HUES48 (cell line): Measurements from ENCODE around the gene NCS1.
A peak's percentile ranks its signal among the peaks of the same experiment; 100 is the strongest.

ENCODE experiments used
- H3K27ac ChIP-seq: one replicate; pipeline ENCODE4 v1.7.0; 2013; ENCODE audit warnings: low read depth, low read length, inconsistent platforms
- H3K27me3 ChIP-seq: 2 replicates; pipeline ENCODE4 v1.6.1; 2013; ENCODE audit warnings: mild to moderate bottlenecking, low read length; ENCODE audit not compliant: control insufficient read depth, insufficient read depth
- H3K36me3 ChIP-seq: 2 replicates; pipeline ENCODE4 v1.6.1; 2013; ENCODE audit warnings: low read length; ENCODE audit not compliant: control insufficient read depth, insufficient read depth
- H3K4me1 ChIP-seq: 2 replicates; pipeline ENCODE4 v1.6.1; 2013; ENCODE audit warnings: mild to moderate bottlenecking, low read length; ENCODE audit not compliant: control insufficient read depth, insufficient read depth
- H3K4me3 ChIP-seq: 2 replicates; pipeline ENCODE4 v1.5.1; 2013; ENCODE audit warnings: mild to moderate bottlenecking, low read depth, low read length
- H3K9ac ChIP-seq: 2 replicates; pipeline ENCODE4 v1.6.1; 2013; ENCODE audit warnings: mild to moderate bottlenecking, low read depth, low read length, moderate library complexity
- H3K9me3 ChIP-seq: 2 replicates; pipeline ENCODE4 v1.6.1; 2013; ENCODE audit warnings: low read length; ENCODE audit not compliant: control insufficient read depth, insufficient read depth

Gene NCS1

DNA sequence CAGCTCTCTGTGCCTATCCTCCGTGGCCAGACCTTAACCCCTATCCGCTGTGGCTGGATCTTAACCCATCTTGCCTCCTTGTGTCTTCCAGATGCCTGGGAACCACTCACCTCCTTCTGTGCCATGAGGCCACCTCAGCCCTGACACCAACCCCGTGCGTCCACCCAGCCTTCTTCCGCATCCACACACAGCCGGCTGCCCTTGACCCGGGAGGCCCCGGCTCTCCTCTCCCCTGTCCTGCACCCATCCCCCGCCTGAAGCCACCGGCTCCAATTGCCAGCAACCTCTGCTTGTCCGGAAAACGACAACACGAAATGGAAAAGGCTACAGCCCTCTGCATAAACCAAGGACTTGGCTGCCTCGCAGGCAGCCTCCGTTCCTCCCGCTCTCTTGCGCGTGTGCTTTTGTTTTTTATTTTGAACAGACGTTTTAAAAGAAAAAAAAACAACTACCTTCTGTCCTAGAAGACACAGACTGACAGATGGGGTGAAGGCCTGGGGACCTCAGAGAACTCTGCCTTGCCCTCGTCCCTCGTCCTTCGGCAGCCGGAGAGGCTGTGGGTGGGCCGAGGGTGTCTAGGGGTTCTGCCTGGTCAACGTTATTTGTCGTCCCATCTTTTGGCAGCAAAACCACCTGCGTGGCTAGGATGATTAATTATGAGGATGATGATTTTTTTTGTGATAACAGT lies 60.8 kb downstream of the NCS1 start:
- Histone ChIP-seq H3K9me3 (no peaks in the 10 kb centered on the region), H3K4me1 (no peaks in the 10 kb centered on the region), H3K9ac (no peak overlapping the region), H3K27ac (no peak overlapping the region), H3K36me3 (peaks cover 19% of the 10 kb centered on the region), H3K27me3 (no peaks in the 10 kb centered on the region), H3K4me3 (no peak overlapping the region)

DNA sequence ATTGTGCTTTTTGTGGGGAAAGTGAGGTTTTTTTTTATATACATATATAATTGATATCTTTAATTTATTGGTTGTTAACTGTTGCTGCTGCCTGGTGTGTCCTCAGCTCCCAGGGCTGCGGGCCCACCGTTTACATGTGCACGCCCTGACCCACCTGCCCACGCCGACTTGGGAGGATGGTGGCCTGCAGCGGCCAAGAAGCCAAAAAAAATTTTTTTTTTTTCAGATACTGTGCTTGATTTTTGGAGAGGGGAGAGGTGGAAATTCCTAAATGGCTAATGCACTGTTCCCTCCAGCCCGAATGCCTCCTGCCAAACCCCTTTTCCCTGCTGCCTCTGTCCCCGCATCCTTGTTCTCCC lies 61.4 kb downstream of the NCS1 start:
- Histone ChIP-seq H3K9ac (no peak overlapping the region), H3K27ac (no peak overlapping the region), H3K27me3 (no peaks in the 10 kb centered on the region), H3K4me1 (no peaks in the 10 kb centered on the region), H3K9me3 (no peaks in the 10 kb centered on the region), H3K36me3 (peaks cover 19% of the 10 kb centered on the region), H3K4me3 (no peak overlapping the region)

DNA sequence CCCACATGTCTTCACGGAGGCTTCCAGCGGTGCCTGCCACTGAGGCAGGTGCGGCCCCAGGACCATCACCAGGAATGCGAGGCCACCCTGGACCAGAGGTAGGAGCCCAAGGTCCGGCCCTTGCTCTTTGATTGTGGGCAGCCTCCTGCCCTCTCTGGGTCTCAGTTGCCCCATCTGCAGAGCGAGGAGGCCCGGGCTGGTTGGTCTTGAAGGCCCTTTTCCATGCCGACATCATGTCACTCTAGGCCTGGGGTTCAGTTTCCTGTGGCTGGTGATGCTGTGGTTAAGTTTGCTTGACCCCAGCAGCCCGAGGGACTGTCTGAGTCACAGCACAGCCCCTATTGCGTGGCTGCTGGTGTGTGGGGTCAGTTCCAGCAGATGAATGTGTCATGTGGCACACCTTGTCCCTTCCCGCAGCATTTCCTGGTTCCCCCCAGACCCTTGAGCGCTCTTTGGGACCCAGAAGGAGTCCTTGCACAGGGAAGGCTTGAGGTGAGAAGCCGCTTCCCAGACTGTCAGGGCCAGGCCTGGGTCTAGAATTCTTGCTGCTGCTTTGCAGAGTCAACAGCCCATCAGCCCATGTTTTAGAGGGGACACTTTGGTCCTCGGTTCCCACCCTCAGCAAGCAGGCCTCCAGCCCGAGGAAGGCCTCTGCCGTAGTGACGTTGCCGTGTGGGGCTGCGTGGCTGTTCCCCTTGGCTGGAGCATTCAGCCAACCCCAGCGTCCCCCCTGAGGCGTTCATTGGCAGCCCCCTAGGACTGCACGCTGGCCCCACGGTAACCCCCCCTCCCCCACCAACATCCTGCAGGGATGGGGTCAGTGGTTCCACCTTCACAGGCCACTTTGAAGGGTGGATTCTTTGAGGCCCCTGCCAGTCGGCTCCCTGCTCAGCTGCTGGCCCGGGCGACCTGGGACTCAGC lies 62.4 kb downstream of the NCS1 start:
- Histone ChIP-seq H3K4me3 (no peak overlapping the region), H3K27ac (no peak overlapping the region), H3K36me3 (peaks cover 19% of the 10 kb centered on the region), H3K9me3 (no peaks in the 10 kb centered on the region), H3K27me3 (no peaks in the 10 kb centered on the region), H3K4me1 (no peaks in the 10 kb centered on the region), H3K9ac (no peak overlapping the region)

DNA sequence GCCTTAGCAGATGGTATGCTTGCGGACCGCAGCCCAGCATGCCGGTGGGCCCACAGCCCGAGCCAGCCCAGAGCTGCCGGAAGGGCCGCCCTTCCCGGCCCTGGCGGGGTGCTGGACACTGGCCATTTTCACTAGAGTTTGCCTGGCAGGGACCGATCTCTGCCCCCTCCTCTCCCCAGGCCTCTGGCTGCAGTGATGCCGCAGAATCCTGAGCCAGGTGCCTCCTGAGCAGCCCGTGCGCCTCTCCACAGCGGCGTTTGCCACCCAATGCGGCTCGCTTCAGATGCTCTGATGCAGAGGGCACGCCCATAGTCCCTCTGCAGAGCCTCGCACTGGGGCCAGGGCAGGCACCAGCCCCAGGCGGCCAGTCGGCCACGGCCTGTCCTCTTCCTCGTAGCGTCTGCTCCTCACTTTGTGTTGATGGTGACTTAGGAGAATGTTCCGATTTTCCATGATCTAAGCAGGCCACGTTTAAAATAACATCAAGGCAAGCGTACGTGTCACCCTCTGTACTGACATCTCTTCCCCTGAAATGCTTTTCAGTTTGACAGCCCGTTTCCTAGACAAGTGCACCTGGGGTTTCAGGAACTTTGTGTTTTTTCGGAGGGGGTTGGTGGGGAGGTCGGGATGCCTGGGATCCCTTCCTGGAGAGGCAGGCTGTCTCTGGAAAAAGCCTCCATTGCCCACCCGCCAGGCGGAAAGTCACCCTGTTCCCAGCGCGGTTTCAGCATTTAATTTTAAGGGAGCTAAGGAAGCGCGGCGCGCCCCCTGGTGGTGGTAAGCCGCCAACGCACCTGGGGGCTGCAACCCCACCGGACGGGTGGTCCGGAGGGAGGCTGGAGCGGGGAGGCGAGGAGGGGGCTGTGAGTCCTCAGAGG lies 63.6 kb downstream of the NCS1 start:
- no peak overlapping the region for H3K4me3 ChIP-seq
- no peaks in the 10 kb centered on the region for H3K9me3 ChIP-seq
- H3K36me3 ChIP-seq: peaks cover 19% of the 10 kb centered on the region
- peaks cover 1% of the 10 kb centered on the region; the same call in 1 of the 2 replicates for H3K4me1 ChIP-seq
- H3K9ac ChIP-seq: no peak overlapping the region
- peak overlapping the region; percentile 5 for H3K27ac ChIP-seq
- H3K27me3 ChIP-seq: no peaks in the 10 kb centered on the region

DNA sequence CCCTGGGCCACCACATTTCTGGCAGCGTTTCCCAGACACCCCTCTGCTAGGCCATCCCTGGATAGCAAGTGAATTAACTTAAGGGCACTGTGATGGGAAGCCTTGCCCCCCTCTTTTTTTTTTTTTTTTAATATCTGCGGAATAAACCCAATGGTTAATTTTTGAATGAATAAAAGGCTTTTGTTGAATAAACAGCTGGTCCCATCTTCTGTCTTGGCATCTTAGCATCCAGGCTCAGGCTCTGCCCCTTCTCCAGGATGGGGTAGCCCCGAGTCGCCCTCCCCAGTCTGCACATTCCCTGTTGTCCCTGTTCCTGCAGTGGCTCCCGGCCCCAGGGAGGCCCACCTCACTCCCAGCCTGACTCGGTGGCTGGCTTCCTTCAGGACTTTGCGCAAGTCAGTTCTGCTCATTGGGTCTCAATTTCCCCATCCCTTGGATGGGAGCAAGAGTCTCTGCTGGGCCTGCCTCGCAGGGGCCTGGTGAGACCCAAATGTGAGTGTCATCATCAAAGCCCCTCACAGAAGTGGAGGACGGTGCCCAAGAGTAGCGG lies 64.3 kb downstream of the NCS1 start:
- peaks cover 4% of the 10 kb centered on the region; the same call in 1 of the 2 replicates for H3K4me1 ChIP-seq
- H3K36me3 ChIP-seq: peaks cover 19% of the 10 kb centered on the region
- H3K9ac ChIP-seq: no peak overlapping the region
- H3K27ac ChIP-seq: no peak overlapping the region
- H3K4me3 ChIP-seq: no peak overlapping the region
- no peaks in the 10 kb centered on the region for H3K9me3 ChIP-seq
- no peaks in the 10 kb centered on the region for H3K27me3 ChIP-seq

DNA sequence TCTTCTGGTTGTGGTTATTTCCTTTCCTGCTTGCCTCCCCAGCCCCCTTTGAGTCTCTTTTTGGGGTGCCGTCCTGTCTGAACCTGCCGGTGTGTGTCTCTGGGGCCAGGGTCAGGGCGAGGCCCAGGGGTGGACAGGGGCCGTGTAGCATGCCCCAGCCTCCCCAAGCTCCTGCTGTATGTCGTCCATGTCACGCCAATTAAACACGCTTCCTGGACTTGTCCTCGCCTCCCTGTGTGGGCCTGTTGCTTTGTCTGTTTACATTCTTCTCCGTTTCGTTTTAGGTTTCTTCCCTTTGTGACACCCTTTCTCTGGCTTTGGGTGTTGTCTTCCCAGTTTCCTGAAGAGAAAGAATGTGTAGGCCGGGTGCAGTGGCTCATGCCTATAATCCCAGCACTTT lies 64.9 kb downstream of the NCS1 start:
- peaks cover 4% of the 10 kb centered on the region; the same call in 1 of the 2 replicates for H3K4me1 ChIP-seq
- H3K9me3 ChIP-seq: no peaks in the 10 kb centered on the region
- peaks cover 19% of the 10 kb centered on the region for H3K36me3 ChIP-seq
- H3K27ac ChIP-seq: no peak overlapping the region
- H3K27me3 ChIP-seq: no peaks in the 10 kb centered on the region
- no peak overlapping the region for H3K4me3 ChIP-seq
- no peak overlapping the region for H3K9ac ChIP-seq

DNA sequence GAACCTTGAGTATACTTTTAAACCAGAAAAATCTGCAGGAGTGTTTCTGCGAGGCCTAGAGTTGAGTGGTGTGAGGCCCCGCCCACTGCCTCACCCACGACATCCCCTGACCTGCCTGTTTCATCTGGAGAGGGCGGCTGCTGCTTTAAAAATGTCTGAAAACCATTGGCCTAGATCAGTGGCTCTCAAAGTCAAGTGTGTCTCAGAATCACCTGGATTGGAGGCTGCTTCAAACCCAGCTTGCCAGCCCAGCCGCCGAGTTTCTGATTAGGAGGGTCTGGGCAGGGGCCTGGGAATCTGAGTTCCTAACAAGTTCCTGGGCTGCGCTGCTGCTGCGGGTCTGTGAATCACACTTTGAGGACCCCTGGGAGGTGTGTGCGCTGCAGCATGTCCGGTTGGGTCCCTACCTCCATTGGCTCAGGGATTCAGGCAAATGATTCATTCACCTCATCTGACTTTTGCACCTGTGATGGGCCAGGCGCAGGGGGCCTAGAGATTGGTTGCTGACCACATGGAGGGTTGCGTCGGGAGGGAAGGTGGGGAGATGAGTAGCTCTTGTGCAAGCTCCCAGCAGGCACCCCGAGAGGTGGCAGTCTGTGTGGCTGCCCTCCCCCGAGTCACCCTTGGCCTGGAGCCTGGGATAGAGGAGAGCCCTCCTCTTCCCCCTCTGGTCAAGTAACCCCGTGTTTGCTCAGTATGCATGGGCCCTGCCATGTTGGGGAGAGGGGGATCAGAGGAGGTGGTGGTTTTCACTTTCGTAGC lies 65.7 kb downstream of the NCS1 start:
- no peak overlapping the region for H3K27ac ChIP-seq
- H3K9ac ChIP-seq: no peak overlapping the region
- peaks cover 7% of the 10 kb centered on the region; the same call in 1 of the 2 replicates for H3K4me1 ChIP-seq
- H3K4me3 ChIP-seq: no peak overlapping the region
- H3K36me3 ChIP-seq: peaks cover 16% of the 10 kb centered on the region
- no peaks in the 10 kb centered on the region for H3K9me3 ChIP-seq
- H3K27me3 ChIP-seq: peaks cover 2% of the 10 kb centered on the region; the same call in 1 of the 2 replicates

DNA sequence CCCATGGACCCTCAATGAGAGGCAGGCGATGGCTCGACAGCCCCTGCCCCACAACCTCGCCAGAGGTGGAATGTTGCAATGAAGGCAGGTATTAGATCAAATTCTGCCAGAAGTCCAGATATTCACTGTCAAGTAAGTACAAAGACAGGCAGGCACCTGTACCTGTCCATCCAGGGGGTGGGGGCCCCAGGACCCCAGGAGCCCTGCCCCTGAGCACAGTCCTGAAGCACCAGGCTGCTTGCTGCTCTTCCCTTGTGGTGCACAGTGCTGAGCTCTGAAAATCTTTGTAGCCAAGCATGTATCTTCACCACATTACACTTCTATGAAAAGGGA lies 67.1 kb downstream of the NCS1 start:
- Histone ChIP-seq H3K4me3 (no peak overlapping the region), H3K9me3 (no peaks in the 10 kb centered on the region), H3K36me3 (peaks cover 2% of the 10 kb centered on the region; the same call in 1 of the 2 replicates), H3K4me1 (peaks cover 11% of the 10 kb centered on the region; the same call in 1 of the 2 replicates), H3K27ac (no peak overlapping the region), H3K27me3 (peaks cover 2% of the 10 kb centered on the region; the same call in 1 of the 2 replicates), H3K9ac (no peak overlapping the region)

DNA sequence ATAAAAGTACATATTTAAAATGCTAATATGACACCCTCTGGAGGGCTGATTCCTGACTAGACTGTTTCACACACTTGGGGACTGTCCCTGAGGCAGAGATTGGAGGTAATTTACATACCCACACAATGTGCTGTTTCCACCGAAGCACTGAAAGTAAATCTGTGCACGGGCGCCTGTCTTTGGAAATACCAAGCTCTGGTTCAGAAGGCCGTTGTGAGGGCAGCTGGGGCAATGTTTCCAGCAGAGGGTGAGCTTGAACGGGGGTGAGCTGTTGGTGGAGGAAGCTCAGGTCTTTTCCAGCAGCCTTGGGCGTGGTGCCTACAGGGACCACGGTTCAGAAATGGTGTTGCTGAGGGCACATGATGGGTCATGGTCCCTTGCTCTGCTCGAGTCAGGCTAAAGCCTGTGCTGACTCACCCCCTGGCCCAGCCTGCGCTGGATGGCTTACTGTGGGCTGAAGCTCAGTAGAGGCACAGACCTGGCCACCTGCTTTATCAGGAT lies 67.6 kb downstream of the NCS1 start:
- Histone ChIP-seq H3K4me1 (peaks cover 11% of the 10 kb centered on the region; the same call in 1 of the 2 replicates), H3K27ac (no peak overlapping the region), H3K4me3 (no peak overlapping the region), H3K36me3 (no peaks in the 10 kb centered on the region), H3K27me3 (peaks cover 2% of the 10 kb centered on the region; the same call in 1 of the 2 replicates), H3K9me3 (no peaks in the 10 kb centered on the region), H3K9ac (no peak overlapping the region)
